Subcutaneous abdominal adipose tissue (tissue), 5 donors: Measurements from ENCODE around the gene MAP4K3.
"Not testable (repeated sequence)": the region's sequence is repeated elsewhere in the genome, so short reads cannot be mapped to it uniquely, and the experiment has no call there.

Experiments used
- H3K27ac ChIP-seq: one replicate; pipeline ENCODE4 v1.7.0; 2013; ENCODE audit warnings: low read depth, mild to moderate bottlenecking, inconsistent platforms, low read length, moderate library complexity
- H3K27me3 ChIP-seq, 5 donors: one replicate each; pipeline ENCODE4 v1.7.0; 2013; ENCODE audit warnings: low read length in 5 of 5, inconsistent platforms in 1 of 5; ENCODE audit not compliant: control insufficient read depth in 5 of 5, insufficient read depth in 4 of 5
- H3K36me3 ChIP-seq, 5 donors: one replicate each; pipeline ENCODE4 v1.7.0; 2013; ENCODE audit warnings: low read length in 5 of 5; ENCODE audit not compliant: control insufficient read depth in 5 of 5, insufficient read depth in 5 of 5
- H3K4me1 ChIP-seq, 5 donors: one replicate each; pipeline ENCODE4 v1.7.0; 2013; ENCODE audit warnings: low read length in 5 of 5, mild to moderate bottlenecking in 3 of 5, moderate library complexity in 1 of 5; ENCODE audit not compliant: control insufficient read depth in 5 of 5, insufficient read depth in 5 of 5
- H3K4me3 ChIP-seq, 5 donors: one replicate each; pipeline ENCODE4 v1.7.0; 2013; ENCODE audit warnings: low read length in 5 of 5, low read depth in 1 of 5
- H3K9ac ChIP-seq, 5 donors: one replicate each; pipeline ENCODE4 v1.7.0; 2013; ENCODE audit warnings: low read length in 5 of 5, mild to moderate bottlenecking in 4 of 5, moderate library complexity in 3 of 5
- H3K9me3 ChIP-seq, 5 donors: one replicate each; pipeline ENCODE4 v1.7.0; 2013; ENCODE audit warnings: low read length in 5 of 5; ENCODE audit not compliant: control insufficient read depth in 5 of 5
- donor health status: healthy.
- donor health status: healthy.
- donor health status: healthy.
- donor health status: healthy.
- donor health status: healthy.

Gene MAP4K3

DNA sequence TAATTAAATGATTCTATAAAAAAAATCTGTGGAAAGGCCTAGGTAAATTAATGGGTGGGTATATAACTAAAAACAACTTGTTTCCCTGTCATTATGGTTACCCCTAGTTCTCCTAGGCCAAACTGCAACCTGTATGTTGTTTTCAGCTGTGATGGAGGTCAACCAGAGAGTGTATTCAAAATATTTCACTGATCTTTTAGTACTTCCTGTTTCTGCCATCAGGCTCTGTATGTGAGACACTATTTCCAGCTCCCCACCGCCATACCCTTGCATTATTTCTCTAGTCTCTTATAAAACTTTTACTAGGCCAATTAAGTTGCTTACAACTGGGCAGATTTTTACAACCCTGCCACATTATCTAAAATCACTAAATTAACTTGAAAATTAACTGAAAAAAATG, 172.4 kb downstream of the MAP4K3 start:
- Histone ChIP-seq H3K27ac (no peak overlapping the region), H3K4me3 (no peak overlapping the region), H3K36me3 (peaks cover 22 to 48% (median 37%) of the 10 kb centered on the region in 5 donors), H3K4me1 (peaks cover 0 to 5% (median 0%) of the 10 kb centered on the region in 5 donors), H3K27me3 (no peaks in the 10 kb centered on the region), H3K9me3 (no peaks in the 10 kb centered on the region), H3K9ac (no peak overlapping the region)

DNA sequence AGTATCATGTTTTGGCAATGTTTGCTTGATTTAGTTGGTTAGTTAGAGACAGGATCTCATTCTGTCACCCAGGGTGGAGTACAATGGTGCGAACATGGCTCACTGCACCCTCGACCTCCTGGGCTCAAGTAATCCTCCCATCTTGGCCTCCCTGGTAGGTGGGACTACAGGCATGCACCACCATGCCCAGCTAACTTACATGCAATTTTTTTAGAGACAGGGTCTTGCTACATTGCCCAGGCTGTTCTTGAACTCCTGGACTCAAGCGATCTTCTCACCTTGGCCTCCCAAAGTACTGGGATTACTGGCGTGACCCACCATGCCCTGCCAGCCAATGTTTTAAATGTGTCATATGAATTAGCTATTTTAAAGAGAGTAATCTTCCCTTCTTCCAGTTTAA, 177.0 kb downstream of the MAP4K3 start:
- peaks cover 36 to 67% (median 55%) of the 10 kb centered on the region in 5 donors for H3K36me3 ChIP-seq
- H3K27ac ChIP-seq, result no peak overlapping the region
- no peak overlapping the region for H3K4me3 ChIP-seq
- H3K27me3 ChIP-seq, result no peaks in the 10 kb centered on the region
- no peak overlapping the region for H3K9ac ChIP-seq
- no peaks in the 10 kb centered on the region for H3K9me3 ChIP-seq
- H3K4me1 ChIP-seq, result no peaks in the 10 kb centered on the region

DNA sequence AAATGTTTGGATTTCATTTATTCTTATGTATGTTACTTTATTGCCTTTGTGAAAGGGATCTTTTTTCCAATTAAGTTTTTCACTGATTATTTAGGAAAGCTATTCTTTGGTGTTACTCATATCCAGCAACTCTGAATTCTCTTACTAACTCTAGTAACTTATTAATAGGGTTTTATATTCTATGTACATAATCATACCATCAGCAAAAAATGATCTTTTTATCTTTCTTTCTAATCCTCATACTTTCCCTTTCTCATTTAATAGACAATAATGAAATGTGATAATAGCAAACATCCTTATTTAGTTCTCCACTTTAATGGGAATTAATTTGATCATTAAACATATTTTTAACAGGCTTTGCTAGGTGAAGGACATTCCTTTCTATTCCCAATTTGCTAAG, 181.0 kb downstream of the MAP4K3 start:
- H3K36me3 ChIP-seq, result peaks cover 55 to 78% (median 72%) of the 10 kb centered on the region in 5 donors
- H3K27me3 ChIP-seq, result no peaks in the 10 kb centered on the region
- H3K9ac ChIP-seq, result no peak overlapping the region
- H3K9me3 ChIP-seq, result no peaks in the 10 kb centered on the region
- H3K4me3 ChIP-seq, result no peak overlapping the region
- H3K27ac ChIP-seq, result no peak overlapping the region
- H3K4me1 ChIP-seq, result no peaks in the 10 kb centered on the region

DNA sequence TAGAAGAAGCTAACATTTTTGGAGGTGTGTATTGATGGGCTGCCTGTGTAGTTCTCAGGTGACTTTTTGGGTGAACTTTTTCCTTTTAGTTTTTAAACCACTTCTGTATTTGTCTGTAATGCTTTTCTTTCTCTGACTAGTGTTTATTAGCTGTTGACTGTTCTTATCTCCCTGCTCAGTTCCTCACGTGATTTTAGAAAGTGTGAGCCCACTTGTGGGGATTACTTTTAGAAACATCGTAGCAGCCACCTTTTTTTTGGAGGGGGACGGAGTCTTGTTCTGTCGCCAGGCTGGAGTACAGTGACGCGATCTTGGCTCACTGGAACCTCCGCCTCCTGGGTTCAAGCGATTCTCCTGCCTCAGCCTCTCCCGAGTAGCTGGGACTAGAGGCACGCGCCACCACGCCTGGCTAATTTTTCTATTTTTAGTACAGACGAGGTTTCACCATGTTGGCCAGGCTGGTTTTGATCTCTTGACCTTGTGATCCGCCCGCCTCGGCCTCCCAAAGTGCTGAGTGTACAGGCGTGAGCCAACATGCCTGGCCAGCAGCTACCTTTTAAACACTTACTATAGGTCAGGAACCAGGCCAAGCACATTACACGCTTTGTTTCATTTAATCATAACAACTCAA, 184.1 kb downstream of the MAP4K3 start:
- H3K4me3 ChIP-seq, result no peak overlapping the region
- peaks cover 44 to 68% (median 61%) of the 10 kb centered on the region in 5 donors for H3K36me3 ChIP-seq
- H3K27ac ChIP-seq, result no peak overlapping the region

DNA sequence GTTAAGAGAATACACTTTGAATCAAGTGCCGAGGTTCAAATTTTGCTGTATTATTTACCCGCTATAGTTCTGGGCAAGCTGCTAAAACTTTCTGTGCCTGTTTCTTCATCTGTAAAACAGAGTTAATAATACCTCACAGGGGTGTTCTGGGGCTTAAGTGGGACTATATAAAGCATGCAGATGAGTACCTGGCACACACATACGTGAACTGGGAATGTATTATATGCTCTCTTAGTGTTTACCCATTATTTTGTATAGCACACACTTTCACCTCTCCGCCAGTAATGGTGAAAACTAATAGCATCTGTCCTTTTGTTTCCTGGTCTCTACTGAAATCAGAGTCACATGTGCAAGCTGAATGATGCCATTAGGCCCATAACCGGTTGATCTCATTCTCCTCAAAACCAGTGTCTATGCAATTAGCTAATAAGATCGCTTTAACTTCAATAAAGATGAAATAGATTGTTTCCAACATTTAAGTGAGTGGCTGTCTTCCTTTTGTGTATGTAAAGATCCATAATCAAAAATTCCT, 189.5 kb downstream of the MAP4K3 start:
- Histone ChIP-seq H3K36me3 (peaks cover 17 to 32% (median 31%) of the 10 kb centered on the region in 5 donors), H3K27me3 (no peaks in the 10 kb centered on the region)

More for the DNA sequence above, 184.1 kb downstream of the MAP4K3 start:
- Histone ChIP-seq H3K27me3 (no peaks in the 10 kb centered on the region), H3K4me1 (no peaks in the 10 kb centered on the region), H3K9ac (no peak overlapping the region), H3K9me3 (no peaks in the 10 kb centered on the region)

DNA sequence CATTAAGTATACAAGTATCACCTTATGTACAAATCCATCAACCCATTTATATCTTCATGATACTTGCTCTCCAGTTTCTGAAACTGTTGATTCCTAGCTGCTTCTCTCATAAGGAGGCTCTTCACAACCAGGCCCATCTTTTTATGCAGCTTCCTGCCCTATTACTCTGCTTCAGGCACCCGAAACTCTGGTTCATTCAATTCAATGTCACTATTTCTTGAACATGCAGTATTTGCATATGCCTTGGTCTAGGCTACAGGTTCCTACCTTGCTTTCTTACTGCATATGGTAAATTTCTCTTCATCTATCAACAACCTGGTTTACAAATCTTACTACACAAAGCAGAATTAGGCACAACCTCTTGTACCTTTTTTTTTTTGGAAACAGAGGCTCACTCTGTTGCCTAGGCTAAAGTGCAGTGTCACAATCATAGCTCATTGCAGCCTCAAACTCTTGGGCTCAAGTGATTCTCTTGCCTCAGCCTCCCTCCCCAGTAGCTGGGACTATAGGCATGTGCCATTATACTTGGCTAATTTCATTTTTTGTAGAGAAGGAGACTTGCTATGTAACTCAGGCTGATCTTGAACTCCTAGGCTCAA, 190.6 kb downstream of the MAP4K3 start:
- H3K4me3 ChIP-seq, result no peak overlapping the region
- no peak overlapping the region for H3K9ac ChIP-seq
- H3K27ac ChIP-seq, result no peak overlapping the region
- peaks cover 0 to 3% (median 0%) of the 10 kb centered on the region in 5 donors for H3K4me1 ChIP-seq
- peaks cover 12 to 22% (median 20%) of the 10 kb centered on the region in 5 donors for H3K36me3 ChIP-seq
- no peaks in the 10 kb centered on the region for H3K9me3 ChIP-seq
- no peaks in the 10 kb centered on the region for H3K27me3 ChIP-seq

More for the DNA sequence above, 189.5 kb downstream of the MAP4K3 start:
- Histone ChIP-seq H3K4me3 (no peak overlapping the region), H3K9ac (no peak overlapping the region), H3K9me3 (no peaks in the 10 kb centered on the region), H3K27ac (no peak overlapping the region), H3K4me1 (no peaks in the 10 kb centered on the region)

DNA sequence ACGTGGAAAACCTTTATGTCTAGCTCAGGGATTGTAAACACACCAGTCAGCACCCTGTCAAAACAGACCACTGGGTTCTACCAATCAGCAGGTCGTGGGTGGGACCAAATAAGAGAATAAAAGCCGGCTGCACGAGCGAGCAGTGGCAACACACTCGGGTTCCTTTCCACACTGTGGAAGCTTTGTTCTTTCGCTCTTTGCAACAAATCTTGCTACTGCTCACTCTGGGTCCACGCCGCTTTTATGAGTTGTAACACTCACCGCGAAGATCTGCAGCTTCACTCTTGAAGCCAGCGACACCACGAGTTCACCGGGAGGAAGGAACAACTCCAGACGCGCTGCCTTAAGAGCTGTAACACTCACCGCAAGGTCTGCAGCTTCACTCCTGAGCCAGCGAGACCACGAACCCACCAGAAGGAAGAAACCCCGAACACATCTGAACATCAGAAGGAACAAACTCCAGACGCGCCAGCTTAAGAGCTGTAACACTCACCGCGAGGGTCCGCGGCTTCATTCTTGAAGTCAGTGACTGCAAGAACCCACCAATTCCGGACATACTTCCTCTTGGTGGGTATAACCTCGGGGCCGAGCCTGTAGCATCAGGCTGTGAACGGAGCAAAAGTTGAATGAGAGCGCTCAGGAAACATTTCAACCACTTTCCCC, 192.0 kb downstream of the MAP4K3 start:
- not testable (repeated sequence) for H3K9ac ChIP-seq, H3K4me1 ChIP-seq, H3K9me3 ChIP-seq, H3K27me3 ChIP-seq, H3K27ac ChIP-seq, H3K4me3 ChIP-seq
- H3K36me3 ChIP-seq, result peaks cover 0 to 10% (median 8%) of the 10 kb centered on the region in 5 donors

DNA sequence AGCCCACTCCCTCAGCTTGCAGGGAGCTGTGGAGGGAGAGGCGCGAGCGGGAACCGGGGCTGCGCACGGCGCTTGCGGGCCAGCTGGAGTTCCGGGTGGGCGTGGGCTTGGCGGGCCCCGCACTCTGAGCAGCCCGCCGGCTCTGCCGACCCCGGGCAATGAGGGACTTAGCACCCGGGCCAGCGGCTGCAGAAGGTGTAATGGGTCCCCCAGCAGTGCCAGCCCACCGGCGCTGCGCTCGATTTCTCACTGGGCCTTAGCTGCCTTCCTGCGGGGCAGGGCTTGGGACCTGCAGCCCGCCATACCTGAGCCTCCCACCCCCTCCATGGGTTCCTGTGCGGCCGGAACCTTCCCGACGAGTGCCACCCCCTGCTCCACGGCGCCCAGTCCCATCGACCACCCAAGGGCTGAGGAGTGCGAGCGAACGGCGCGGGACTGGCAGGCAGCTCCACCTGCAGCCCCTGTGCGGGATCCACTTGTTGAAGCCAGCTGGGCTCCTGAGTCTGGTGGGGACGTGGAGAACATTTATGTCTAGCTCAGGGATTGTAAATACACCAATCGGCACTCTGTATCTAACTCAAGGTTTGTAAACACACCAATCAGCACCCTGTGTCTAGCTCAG, 192.7 kb downstream of the MAP4K3 start:
- not testable (repeated sequence) for H3K36me3 ChIP-seq, H3K27ac ChIP-seq, H3K9me3 ChIP-seq, H3K27me3 ChIP-seq, H3K4me1 ChIP-seq, H3K9ac ChIP-seq
- H3K4me3 ChIP-seq, result peak overlapping the region in 1 of 5 donors; percentile 26

DNA sequence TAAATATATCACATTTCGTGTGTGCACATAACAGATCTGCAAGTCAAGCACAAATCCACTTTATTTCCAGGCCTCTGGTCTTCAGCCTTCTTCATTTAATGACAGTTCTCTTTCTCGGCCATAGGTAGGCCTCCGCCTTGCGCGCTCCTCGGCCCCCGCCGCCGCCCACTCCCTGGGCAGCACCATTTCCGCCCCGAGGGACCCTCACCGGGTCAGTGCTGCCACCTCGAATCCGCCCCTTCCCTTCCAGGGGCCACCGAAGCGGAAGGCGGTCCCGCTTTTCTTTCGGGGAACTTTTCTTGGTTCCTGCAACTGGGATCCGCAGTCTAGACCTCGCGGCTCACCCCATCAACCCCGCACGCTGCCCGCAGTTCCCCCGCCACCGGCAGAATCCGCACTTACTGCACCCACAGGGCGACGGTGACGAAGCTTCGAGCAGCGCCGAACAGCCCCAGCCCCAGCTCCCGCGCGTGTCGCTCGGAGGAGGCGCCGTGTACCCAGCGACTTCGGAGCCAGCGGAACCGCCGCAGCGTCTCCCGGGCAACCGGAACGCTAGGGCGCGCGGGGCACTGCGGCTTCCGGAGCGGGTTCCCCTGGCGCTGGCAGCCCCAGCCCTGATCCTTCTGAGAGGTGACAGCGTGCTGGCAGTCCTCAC, 193.5 kb downstream of the MAP4K3 start, which contains the start of gene CDKL4:
Gene CDKL4 (minus strand): TSS at position 502 of the 655 bp plus-strand sequence.
- H3K4me3 ChIP-seq, result peak within 1 kb of the TSS in 2 of 5 donors; percentile 26 to 39
- H3K4me1 ChIP-seq, result peaks cover 0 to 3% (median 0%) of the 10 kb centered on the region in 5 donors
- H3K27me3 ChIP-seq, result no peaks in the 10 kb centered on the region
- H3K27ac ChIP-seq, result no peak within 1 kb of the TSS
- peaks cover 0 to 4% (median 3%) of the 10 kb centered on the region in 5 donors for H3K36me3 ChIP-seq
- H3K9me3 ChIP-seq, result no peaks in the 10 kb centered on the region
- H3K9ac ChIP-seq, result no peak within 1 kb of the TSS
